CD8-positive, alpha-beta memory T cell (primary cell): ENCODE measurements around the gene GINS2. TPM values are rescaled to one million over a fixed set of nuclear protein-coding genes. Genes with fewer than 3 reads are reported as not detected.

Experiments used
- CTCF ChIA-PET: fragments of 350-600 bp; sonication (Branson Sonifier 250); formaldehyde crosslinking; loops from one replicate; lab custom pipeline; 2021; ENCODE audit warnings: antibody characterized with exemption; lab: Charles Lee
- POLR2A ChIA-PET: fragments of 350-600 bp; sonication (Branson Sonifier 250); formaldehyde crosslinking; loops from one replicate; lab custom pipeline; 2021; ENCODE audit warnings: antibody characterized with exemption; lab: Charles Lee
- DNase-seq, 5 donors: peaks; one replicate each; pipeline versions ENCODE4 v3.0.0 to v3.0.0-alpha.2; 2020 to 2022; ENCODE audit warnings: mixed read lengths in 1 of 5
- H3K27ac ChIP-seq: one replicate; pipeline ENCODE4 v1.7.0; 2013; ENCODE audit warnings: low read depth, mild to moderate bottlenecking, low read length, moderate library complexity
- H3K27me3 ChIP-seq: 2 replicates; pipeline ENCODE4 v1.7.0; 2013; ENCODE audit warnings: low read length, mild to moderate bottlenecking; ENCODE audit not compliant: insufficient read depth, poor library complexity, severe bottlenecking
- H3K36me3 ChIP-seq: 2 replicates; pipeline ENCODE4 v1.7.0; 2013; ENCODE audit warnings: mild to moderate bottlenecking, low read length, moderate library complexity; ENCODE audit not compliant: insufficient read depth
- H3K4me1 ChIP-seq: 2 replicates; pipeline ENCODE4 v1.7.0; 2013; ENCODE audit warnings: mild to moderate bottlenecking, low read length, moderate library complexity; ENCODE audit not compliant: insufficient read depth
- H3K4me3 ChIP-seq: 2 replicates; pipeline ENCODE4 v1.7.0; 2013; ENCODE audit warnings: mild to moderate bottlenecking, low read length
- H3K9me3 ChIP-seq: 2 replicates; pipeline ENCODE4 v1.7.0; 2013; ENCODE audit warnings: mild to moderate bottlenecking, low read length
- H3K27ac Mint-ChIP-seq, 8 donors: one replicate each; pipeline ENCODE4 v1.8.0; 2020 to 2021; ENCODE audit warnings: mixed read lengths in 8 of 8, mild to moderate bottlenecking in 6 of 8, inconsistent platforms in 3 of 8, moderate library complexity in 3 of 8
- H3K27me3 Mint-ChIP-seq, 2 donors: one replicate each; pipeline ENCODE4 v1.8.0; 2020 to 2021; ENCODE audit warnings: mixed read lengths in 2 of 2, mild to moderate bottlenecking in 1 of 2, moderate library complexity in 1 of 2
- H3K36me3 Mint-ChIP-seq, 3 donors: one replicate each; pipeline ENCODE4 v1.8.0; 2020 to 2021; ENCODE audit warnings: mixed read lengths in 3 of 3, inconsistent platforms in 1 of 3, mild to moderate bottlenecking in 1 of 3
- H3K4me1 Mint-ChIP-seq, 3 donors: one replicate each; pipeline ENCODE4 v1.8.0; 2020 to 2021; ENCODE audit warnings: mixed read lengths in 3 of 3, inconsistent platforms in 1 of 3, mild to moderate bottlenecking in 1 of 3
- H3K4me3 Mint-ChIP-seq, 7 donors: one replicate each; pipeline ENCODE4 v1.8.0; 2020 to 2021; ENCODE audit warnings: mixed read lengths in 7 of 7, mild to moderate bottlenecking in 6 of 7, moderate library complexity in 4 of 7, inconsistent platforms in 2 of 7
- H3K9me3 Mint-ChIP-seq, 5 donors: one replicate each; pipeline ENCODE4 v1.8.0; 2020 to 2022; ENCODE audit warnings: mixed read lengths in 5 of 5, mild to moderate bottlenecking in 3 of 5, moderate library complexity in 2 of 5, inconsistent platforms in 1 of 5
- polyA plus RNA-seq: library from polyadenylated mRNA; unstranded; fragments of 300-500 nt; fragmentation: Illumina TruSeq; gene quantifications from one replicate; pipeline ENCODE4 v1.2.3, GENCODE V29; 2021
- total RNA-seq, 2 experiments: library from RNA; stranded (reverse); gene quantifications; one replicate each; pipeline ENCODE4 v1.2.3, GENCODE V29; 2021

Gene GINS2
- total and polyA plus RNA-seq, 3 experiments from 2014 or later: 0.09 to 68.7 (median 68.6) TPM

GRCh38 chr16:85704900-85705846 lies 16.4 kb upstream of the GINS2 start:
- Mint-ChIP-seq H3K4me3 (no peak overlapping the region), H3K27ac (no peak overlapping the region), H3K9me3 (no peaks in the 10 kb centered on the region), H3K36me3 (peaks cover 0 to 1% (median 0%) of the 10 kb centered on the region in 3 donors), H3K27me3 (peaks cover 0 to 3% of the 10 kb centered on the region in 2 donors), H3K4me1 (no peaks in the 10 kb centered on the region)
- H3K27me3 ChIP-seq: no peaks in the 10 kb centered on the region
- H3K27ac ChIP-seq: no peak overlapping the region
- H3K9me3 ChIP-seq: no peaks in the 10 kb centered on the region
- ChIA-PET CTCF (interaction anchor here (1.7 kb wide), 1 partner anchor 10 kb away, joined by 4 read pairs; no protein-coding TSS in a partner anchor), POLR2A (no interaction called here)
- no peaks in the 10 kb centered on the region for H3K4me1 ChIP-seq
- DNase-seq: no peak
- H3K36me3 ChIP-seq: no peaks in the 10 kb centered on the region
- no peak overlapping the region for H3K4me3 ChIP-seq

- no peak overlapping the region for H3K27ac Mint-ChIP-seq
- DNase-seq: no peak
- no peaks in the 10 kb centered on the region for H3K9me3 Mint-ChIP-seq
Measured at GRCh38 chr16:85704011-85704410, 15.3 kb upstream of the GINS2 start.

GRCh38 chr16:85699628-85700027 lies 10.9 kb upstream of the GINS2 start:
- no peak for DNase-seq
- H3K4me1 Mint-ChIP-seq: no peaks in the 10 kb centered on the region
- no peak overlapping the region for H3K4me3 Mint-ChIP-seq
- Histone ChIP-seq H3K4me3 (no peak overlapping the region), H3K9me3 (no peaks in the 10 kb centered on the region), H3K4me1 (no peaks in the 10 kb centered on the region), H3K36me3 (no peaks in the 10 kb centered on the region), H3K27ac (no peak overlapping the region), H3K27me3 (peaks cover 3% of the 10 kb centered on the region)
- no peaks in the 10 kb centered on the region for H3K36me3 Mint-ChIP-seq
- POLR2A ChIA-PET: no interaction called here
- H3K9me3 Mint-ChIP-seq: no peaks in the 10 kb centered on the region
- peaks cover 12 to 18% of the 10 kb centered on the region in 2 donors for H3K27me3 Mint-ChIP-seq
- CTCF ChIA-PET: interaction anchor here (1.4 kb wide), 1 partner anchor 122 kb away, joined by 3 read pairs; no protein-coding TSS in a partner anchor
- H3K27ac Mint-ChIP-seq: no peak overlapping the region

More at GRCh38 chr16:85704011-85704410, 15.3 kb upstream of the GINS2 start:
- no peak overlapping the region for H3K4me3 Mint-ChIP-seq
- H3K27me3 Mint-ChIP-seq: peaks cover 0 to 3% of the 10 kb centered on the region in 2 donors
- Histone ChIP-seq H3K9me3 (no peaks in the 10 kb centered on the region), H3K4me3 (no peak overlapping the region), H3K4me1 (no peaks in the 10 kb centered on the region), H3K36me3 (no peaks in the 10 kb centered on the region), H3K27ac (no peak overlapping the region), H3K27me3 (no peaks in the 10 kb centered on the region)
- POLR2A ChIA-PET: no interaction called here
- peaks cover 0 to 1% (median 0%) of the 10 kb centered on the region in 3 donors for H3K36me3 Mint-ChIP-seq
- CTCF ChIA-PET: no interaction called here
- no peaks in the 10 kb centered on the region for H3K4me1 Mint-ChIP-seq

GRCh38 chr16:85698935-85699558 lies 10.3 kb upstream of the GINS2 start:
- Histone ChIP-seq H3K4me3 (no peak overlapping the region), H3K27ac (no peak overlapping the region), H3K36me3 (no peaks in the 10 kb centered on the region), H3K27me3 (peaks cover 3% of the 10 kb centered on the region), H3K9me3 (no peaks in the 10 kb centered on the region), H3K4me1 (no peaks in the 10 kb centered on the region)
- Mint-ChIP-seq H3K4me3 (no peak overlapping the region), H3K36me3 (no peaks in the 10 kb centered on the region), H3K27me3 (peaks cover 13 to 18% of the 10 kb centered on the region in 2 donors), H3K9me3 (no peaks in the 10 kb centered on the region), H3K4me1 (no peaks in the 10 kb centered on the region), H3K27ac (no peak overlapping the region)
- no peak for DNase-seq
- ChIA-PET POLR2A (no interaction called here), CTCF (interaction anchor here (1.4 kb wide), 1 partner anchor 123 kb away, joined by 3 read pairs; no protein-coding TSS in a partner anchor)

- Histone ChIP-seq H3K27me3 (peaks cover 3% of the 10 kb centered on the region), H3K9me3 (no peaks in the 10 kb centered on the region), H3K4me3 (no peak overlapping the region), H3K27ac (no peak overlapping the region), H3K4me1 (no peaks in the 10 kb centered on the region), H3K36me3 (no peaks in the 10 kb centered on the region)
- H3K27ac Mint-ChIP-seq: no peak overlapping the region
- no peaks in the 10 kb centered on the region for H3K36me3 Mint-ChIP-seq
- POLR2A ChIA-PET: no interaction called here
- CTCF ChIA-PET: no interaction called here
- H3K4me1 Mint-ChIP-seq: no peaks in the 10 kb centered on the region
- no peak for DNase-seq
- H3K27me3 Mint-ChIP-seq: peaks cover 13 to 19% of the 10 kb centered on the region in 2 donors
- H3K4me3 Mint-ChIP-seq: no peak overlapping the region
- H3K9me3 Mint-ChIP-seq: no peaks in the 10 kb centered on the region
Measured at GRCh38 chr16:85698459-85698891, 9.7 kb upstream of the GINS2 start.

GRCh38 chr16:85697431-85697830 lies 8.7 kb upstream of the GINS2 start:
- Histone ChIP-seq H3K27me3 (peaks cover 3% of the 10 kb centered on the region), H3K36me3 (no peaks in the 10 kb centered on the region), H3K27ac (no peak overlapping the region), H3K4me3 (no peak overlapping the region), H3K4me1 (no peaks in the 10 kb centered on the region), H3K9me3 (no peaks in the 10 kb centered on the region)
- Mint-ChIP-seq H3K36me3 (no peaks in the 10 kb centered on the region), H3K27ac (no peak overlapping the region), H3K4me3 (no peak overlapping the region), H3K27me3 (peaks cover 13 to 23% of the 10 kb centered on the region in 2 donors), H3K9me3 (no peaks in the 10 kb centered on the region), H3K4me1 (no peaks in the 10 kb centered on the region)
- no peak for DNase-seq
- CTCF ChIA-PET: no interaction called here
- POLR2A ChIA-PET: no interaction called here

GRCh38 chr16:85696781-85697180 lies 8.0 kb upstream of the GINS2 start:
- ChIA-PET POLR2A (no interaction called here), CTCF (no interaction called here)
- Mint-ChIP-seq H3K4me3 (no peak overlapping the region), H3K9me3 (no peaks in the 10 kb centered on the region), H3K27ac (no peak overlapping the region), H3K27me3 (peaks cover 13 to 25% of the 10 kb centered on the region in 2 donors), H3K36me3 (no peaks in the 10 kb centered on the region), H3K4me1 (no peaks in the 10 kb centered on the region)
- Histone ChIP-seq H3K4me1 (no peaks in the 10 kb centered on the region), H3K27me3 (peaks cover 3% of the 10 kb centered on the region), H3K36me3 (no peaks in the 10 kb centered on the region), H3K4me3 (no peak overlapping the region), H3K27ac (no peak overlapping the region), H3K9me3 (no peaks in the 10 kb centered on the region)
- no peak for DNase-seq
